BJ (cell line): ENCODE data around the gene PAK2. TPM values are rescaled to one million over a fixed set of nuclear protein-coding genes. Genes with fewer than 3 reads are reported as not detected.
"Not testable (repeated sequence)": the region's sequence is repeated elsewhere in the genome, so short reads cannot be mapped to it uniquely, and the experiment has no call there.

ENCODE experiments used
- CTCF ChIA-PET: fragments of 350-600 bp; formaldehyde crosslinking; extraction: SDS; loops from one replicate; lab custom pipeline; 2021; ENCODE audit warnings: antibody characterized with exemption, inconsistent platforms; lab: Yijun Ruan, JAX
- POLR2A ChIA-PET: fragments of 300-600 bp; sonication (Branson Sonifier 250); formaldehyde crosslinking; extraction: SDS; loops from one replicate; lab custom pipeline; 2021; ENCODE audit warnings: antibody characterized with exemption; lab: Charles Lee
- DNase-seq: peaks from one replicate; pipeline ENCODE4 v3.0.0-alpha.2; 2011; ENCODE audit warnings: low read depth
- H3K27me3 ChIP-seq: 2 replicates; pipeline ENCODE4 v1.6.0; 2011; ENCODE audit warnings: low read length; ENCODE audit not compliant: control insufficient read depth, insufficient read depth
- H3K36me3 ChIP-seq: 2 replicates; pipeline ENCODE4 v1.5.1; 2011; ENCODE audit warnings: low read length; ENCODE audit not compliant: control insufficient read depth, insufficient read depth
- H3K4me3 ChIP-seq: 2 replicates; pipeline ENCODE4 v1.5.1; 2011; ENCODE audit warnings: low read depth, mild to moderate bottlenecking, control low read depth, low read length
- CTCF ChIP-seq: IDR thresholded peaks from 2 replicates; pipeline ENCODE4 v1.5.1; 2011; ENCODE audit warnings: low read depth, mild to moderate bottlenecking, control low read depth, inconsistent platforms, low read length, moderate library complexity; ENCODE audit not compliant: insufficient read depth
- polyA plus RNA-seq: library from polyadenylated mRNA; depleted of rRNA; stranded (reverse); fragments of >200 nt; gene quantifications from 2 replicates; pipeline ENCODE4 v1.2.3, GENCODE V29; 2011

The PAK2 gene
- polyA plus RNA-seq, 1 experiment = 31.7 TPM

GRCh38 chr3:196835086-196835485 lies 95.4 kb downstream of the PAK2 start:
- no peak for DNase-seq
- POLR2A ChIA-PET = no interaction called here
- peaks cover 2% of the 10 kb centered on the region for H3K36me3 ChIP-seq
- no peak for TF ChIP-seq CTCF
- CTCF ChIA-PET = interaction anchor here (0.9 to 2.0 kb wide), 4 partner anchors 14 to 343 kb away, joined by 3 to 4 read pairs (median 4); partner anchors contain the start of genes NCBP2 and SENP5
- no peaks in the 10 kb centered on the region for H3K27me3 ChIP-seq
- no peak overlapping the region for H3K4me3 ChIP-seq

- not testable (repeated sequence) for DNase-seq, H3K4me3 ChIP-seq, H3K36me3 ChIP-seq, H3K27me3 ChIP-seq
- POLR2A ChIA-PET = interaction anchor here (0.6 kb wide), 1 partner anchor 8 kb away, joined by 4 read pairs; no protein-coding TSS in a partner anchor
- CTCF ChIA-PET = interaction anchor here (0.9 to 2.0 kb wide), 7 partner anchors 11 to 136 kb away, joined by 3 to 16 read pairs (median 5); partner anchors contain the start of genes NCBP2 and PIGZ
Measured at GRCh38 chr3:196836626-196837025, 97.0 kb downstream of the PAK2 start.

- DNase-seq = no peak
- Histone ChIP-seq H3K36me3 (no peaks in the 10 kb centered on the region), H3K4me3 (no peak overlapping the region), H3K27me3 (no peaks in the 10 kb centered on the region)
- peak; percentile 81 for TF ChIP-seq CTCF
- ChIA-PET CTCF (interaction anchor here (0.9 to 2.0 kb wide), 11 partner anchors 9 to 134 kb away, joined by 3 to 18 read pairs (median 5); partner anchors contain the start of genes NCBP2 and PIGZ), POLR2A (no interaction called here)
Measured at GRCh38 chr3:196837819-196838420, 98.3 kb downstream of the PAK2 start.

GRCh38 chr3:196839351-196839750 lies 99.7 kb downstream of the PAK2 start:
- DNase-seq = not testable (repeated sequence)

GRCh38 chr3:196842567-196843434 lies 103.1 kb downstream of the PAK2 start:
- POLR2A ChIA-PET = no interaction called here
- CTCF ChIA-PET = interaction anchor here (1.1 kb wide), 1 partner anchor 100 kb away, joined by 3 read pairs; the partner anchor contains the start of gene NCBP2
- H3K4me3 ChIP-seq = no peak overlapping the region
- no peak for DNase-seq
- H3K27me3 ChIP-seq = no peaks in the 10 kb centered on the region
- TF ChIP-seq CTCF = no peak
- no peaks in the 10 kb centered on the region for H3K36me3 ChIP-seq

More at GRCh38 chr3:196839351-196839750, 99.7 kb downstream of the PAK2 start:
- POLR2A ChIA-PET, H3K27me3 ChIP-seq, H3K36me3 ChIP-seq, H3K4me3 ChIP-seq, CTCF ChIA-PET: not testable (repeated sequence)
